Upper lobe of left lung (tissue), 6 donors: ENCODE results near the gene CYP4F3. TPM values are rescaled to one million over a fixed set of nuclear protein-coding genes. Genes with fewer than 3 reads are reported as not detected.

Source experiments
- ATAC-seq, 2 donors: fragments of 200-7000 bp; cut with Tn5 transposase; one replicate each; pipeline ENCODE4 v1.9.1; 2022; ENCODE audit warnings: mild to moderate bottlenecking in 2 of 2, moderate library complexity in 2 of 2; ENCODE audit not compliant: low FRiP score in 2 of 2
- DNase-seq, 2 donors: peaks; one replicate each; pipeline ENCODE4 v3.0.0-alpha.2; 2019 to 2020
- H3K27ac ChIP-seq, 4 donors: fragments of 200-600 bp; sonication (generic); one replicate each; pipeline ENCODE4 v1.5.1; 2016 to 2019
- H3K27me3 ChIP-seq, 4 donors: fragments of 200-600 bp; sonication (generic); one replicate each; pipeline ENCODE4 v1.5.1; 2017 to 2019
- H3K36me3 ChIP-seq, 4 donors: fragments of 200-600 bp; sonication (generic); one replicate each; pipeline ENCODE4 v1.5.1; 2016 to 2019
- H3K4me1 ChIP-seq, 4 donors: fragments of 200-600 bp; sonication (generic); one replicate each; pipeline ENCODE4 v1.5.1; 2018 to 2019
- H3K4me3 ChIP-seq, 4 donors: fragments of 200-600 bp; sonication (generic); one replicate each; pipeline ENCODE4 v1.5.1; 2017 to 2019; ENCODE audit warnings: mild to moderate bottlenecking in 2 of 4, moderate library complexity in 1 of 4
- H3K9me3 ChIP-seq, 4 donors: fragments of 200-600 bp; sonication (generic); one replicate each; pipeline ENCODE4 v1.5.1; 2018 to 2019
- CTCF ChIP-seq, 6 experiments: fragments of 450-650 bp in 4 of 6; fragments of 200-600 bp in 2 of 6; sonication (generic) in 2 of 6; IDR thresholded peaks; one replicate each; pipeline ENCODE4 v1.5.1; 2016 to 2019; ENCODE audit warnings: antibody characterized with exemption in 6 of 6
- EP300 ChIP-seq, 4 donors: sonication (generic); formaldehyde crosslinking; IDR thresholded peaks; one replicate each; pipeline ENCODE4 v1.5.1; 2017; ENCODE audit warnings: antibody characterized with exemption in 4 of 4, control low read depth in 2 of 4
- POLR2A ChIP-seq, 4 donors: fragments of 450-650 bp; IDR thresholded peaks; one replicate each; pipeline ENCODE4 v1.5.1; 2016 to 2017; ENCODE audit warnings: antibody characterized with exemption in 4 of 4, mild to moderate bottlenecking in 2 of 4
- POLR2AphosphoS5 ChIP-seq, 2 donors: sonication (generic); formaldehyde crosslinking; IDR thresholded peaks; one replicate each; pipeline ENCODE4 v1.5.1; 2017; ENCODE audit warnings: antibody characterized with exemption in 2 of 2
- WGBS, 2 donors: methylation state at CpG; one replicate each; pipeline ENCODE4 v1.1.5; 2017 to 2018; 5-methylcytosine and 5-hydroxymethylcytosine counted together
- total RNA-seq, 6 donors: library from RNA; depleted of rRNA in 4 of 6; stranded (reverse); fragments of >200 nt in 4 of 6; gene quantifications; one replicate each; pipeline versions ENCODE4 v1.1.0 to v1.2.1, GENCODE V29; 2016 to 2021
- donor health status: DM: no; HTN: no; CAD: no; lungs with moderate emphysema.
- donor health status: DM: no; HTN: yes; CAD: no; lungs with severe emphysema.

Gene CYP4F3
- total RNA-seq, 6 donors from 2014 or later: 1.1 to 2.1 (median 1.8) TPM

GRCh38 chr19:15609261-15609660, 31.4 kb upstream of the CYP4F3 start:
- WGBS, 2 donors: 79 to 84% methylated on average over 8 of the region's 8 CpGs

GRCh38 chr19:15612342-15612741, 28.4 kb upstream of the CYP4F3 start:
- Histone ChIP-seq H3K36me3 (no peaks in the 10 kb centered on the region), H3K9me3 (no peaks in the 10 kb centered on the region), H3K4me1 (no peaks in the 10 kb centered on the region), H3K27ac (no peak overlapping the region), H3K27me3 (no peaks in the 10 kb centered on the region), H3K4me3 (no peak overlapping the region)
- WGBS, 2 donors: 47 to 49% methylated on average over 5 of the region's 5 CpGs
- ATAC-seq: no peak
- TF ChIP-seq POLR2A (IDR thresholded peaks at IDR 0.05) (no peak), CTCF (IDR thresholded peaks at IDR 0.05) (no peak), POLR2AphosphoS5 (IDR thresholded peaks at IDR 0.05) (no peak), EP300 (IDR thresholded peaks at IDR 0.05) (no peak)
- no peak for DNase-seq

More at GRCh38 chr19:15609261-15609660, 31.4 kb upstream of the CYP4F3 start:
- Histone ChIP-seq H3K36me3 (no peaks in the 10 kb centered on the region), H3K27ac (no peak overlapping the region), H3K4me1 (no peaks in the 10 kb centered on the region), H3K27me3 (no peaks in the 10 kb centered on the region), H3K4me3 (no peak overlapping the region), H3K9me3 (no peaks in the 10 kb centered on the region)
- ATAC-seq (no peak), DNase-seq (no peak)
- TF ChIP-seq POLR2AphosphoS5 (IDR thresholded peaks at IDR 0.05): no peak
- TF ChIP-seq POLR2A (IDR thresholded peaks at IDR 0.05): no peak
- no peak for TF ChIP-seq CTCF (IDR thresholded peaks at IDR 0.05)
- TF ChIP-seq EP300 (IDR thresholded peaks at IDR 0.05): no peak

- ATAC-seq (no peak), DNase-seq (no peak)
- Histone ChIP-seq H3K4me3 (no peak overlapping the region), H3K27ac (no peak overlapping the region), H3K27me3 (no peaks in the 10 kb centered on the region), H3K36me3 (no peaks in the 10 kb centered on the region), H3K9me3 (no peaks in the 10 kb centered on the region), H3K4me1 (no peaks in the 10 kb centered on the region)
- TF ChIP-seq POLR2A (IDR thresholded peaks at IDR 0.05): no peak
- TF ChIP-seq CTCF (IDR thresholded peaks at IDR 0.05): no peak
- TF ChIP-seq POLR2AphosphoS5 (IDR thresholded peaks at IDR 0.05): no peak
- WGBS, 2 donors: 88 to 98% methylated on average over 3 of the region's 3 CpGs
Observed at GRCh38 chr19:15613338-15613737, 27.4 kb upstream of the CYP4F3 start.

- Histone ChIP-seq H3K36me3 (no peaks in the 10 kb centered on the region), H3K27ac (no peak within 1 kb of the TSS), H3K9me3 (no peaks in the 10 kb centered on the region), H3K4me3 (no peak within 1 kb of the TSS), H3K4me1 (no peaks in the 10 kb centered on the region), H3K27me3 (no peaks in the 10 kb centered on the region)
- TF ChIP-seq CTCF (IDR thresholded peaks at IDR 0.05) (no peak), EP300 (IDR thresholded peaks at IDR 0.05) (no peak), POLR2A (IDR thresholded peaks at IDR 0.05) (no peak), POLR2AphosphoS5 (IDR thresholded peaks at IDR 0.05) (no peak)
- ATAC-seq (no peak), DNase-seq (peak in 1 of 2 donors; percentile 29)
- 18 to 45% methylated on average over 4 to 8 of the region's 8 CpGs for WGBS, 2 donors
Observed at GRCh38 chr19:15614507-15615379, 26.0 kb upstream of the CYP4F3 start, which contains the start of gene CYP4F8. TSS of gene CYP4F8 (plus strand) at chr19:15615218. CDS start at chr19:15615617, 399 bp downstream.
